Activated T-cell treated with anti-CD3 and anti-CD28 coated beads for 4 hours (primary cell): ENCODE measurements around the gene CAMKMT.

Experiments
- DNase-seq: peaks from one replicate; pipeline ENCODE4 v3.0.0-alpha.2; 2020

Gene CAMKMT

GRCh38 chr2:44778671-44779476, 417.1 kb downstream of the CAMKMT start:
- DNase-seq = no peak

GRCh38 chr2:44779793-44780192, 418.0 kb downstream of the CAMKMT start:
- DNase-seq = no peak

- no peak for DNase-seq
Measured at GRCh38 chr2:44780406-44780805, 418.7 kb downstream of the CAMKMT start.

GRCh38 chr2:44785433-44785832, 423.7 kb downstream of the CAMKMT start:
- DNase-seq = no peak

GRCh38 chr2:44786045-44786816, 424.5 kb downstream of the CAMKMT start:
- no peak for DNase-seq

GRCh38 chr2:44786817-44787214, 425.1 kb downstream of the CAMKMT start:
- DNase-seq = no peak

GRCh38 chr2:44787663-44788062, 425.9 kb downstream of the CAMKMT start:
- no peak for DNase-seq

GRCh38 chr2:44789446-44789845, 427.7 kb downstream of the CAMKMT start:
- DNase-seq = no peak

GRCh38 chr2:44789971-44790721, 428.4 kb downstream of the CAMKMT start:
- no peak for DNase-seq

GRCh38 chr2:44793322-44793870, 431.6 kb downstream of the CAMKMT start:
- DNase-seq = no peak

GRCh38 chr2:44796771-44797170, 435.0 kb downstream of the CAMKMT start:
- no peak for DNase-seq

- no peak for DNase-seq
Measured at GRCh38 chr2:44798139-44798659, 436.5 kb downstream of the CAMKMT start.

GRCh38 chr2:44799105-44799504, 437.4 kb downstream of the CAMKMT start:
- DNase-seq = no peak

- DNase-seq = no peak
Measured at GRCh38 chr2:44799754-44800153, 438.0 kb downstream of the CAMKMT start.

GRCh38 chr2:44801289-44801840, 439.6 kb downstream of the CAMKMT start:
- no peak for DNase-seq

GRCh38 chr2:44801841-44802776, 440.4 kb downstream of the CAMKMT start:
- DNase-seq = no peak

- no peak for DNase-seq
Measured at GRCh38 chr2:44802777-44803424, 441.2 kb downstream of the CAMKMT start.

GRCh38 chr2:44804406-44805265, 442.9 kb downstream of the CAMKMT start:
- DNase-seq = no peak

GRCh38 chr2:44805401-44806235, 443.9 kb downstream of the CAMKMT start:
- DNase-seq = no peak
